Kidney glomerular epithelial cell (primary cell): Measurements from ENCODE around the gene RNF220.
A peak's percentile ranks its signal among the peaks of the same experiment; 100 is the strongest.

ENCODE experiments used
- DNase-seq: peaks from one replicate; lab custom pipeline; 2025; lab: John Stamatoyannopoulos, UW

The RNF220 gene

GRCh38 chr1:44523593-44524591 lies 118.8 kb downstream of the RNF220 start:
- DNase-seq = no peak

GRCh38 chr1:44524655-44525500 lies 119.8 kb downstream of the RNF220 start:
- DNase-seq = no peak

- DNase-seq = no peak
Measured at GRCh38 chr1:44526295-44527073, 121.4 kb downstream of the RNF220 start.

- peak; percentile 22 for DNase-seq
Measured at GRCh38 chr1:44531785-44532566, 126.9 kb downstream of the RNF220 start.

GRCh38 chr1:44532567-44532944 lies 127.5 kb downstream of the RNF220 start:
- no peak for DNase-seq

- no peak for DNase-seq
Measured at GRCh38 chr1:44534771-44535170, 129.7 kb downstream of the RNF220 start.

- no peak for DNase-seq
Measured at GRCh38 chr1:44536357-44537209, 131.5 kb downstream of the RNF220 start.

- no peak for DNase-seq
Measured at GRCh38 chr1:44537538-44537937, 132.5 kb downstream of the RNF220 start.

- no peak for DNase-seq
Measured at GRCh38 chr1:44537956-44538355, 132.9 kb downstream of the RNF220 start.

GRCh38 chr1:44539991-44540730 lies 135.1 kb downstream of the RNF220 start:
- no peak for DNase-seq

GRCh38 chr1:44542420-44543063 lies 137.5 kb downstream of the RNF220 start:
- DNase-seq = no peak

GRCh38 chr1:44543064-44543744 lies 138.1 kb downstream of the RNF220 start:
- DNase-seq = no peak

- no peak for DNase-seq
Measured at GRCh38 chr1:44543786-44544185, 138.7 kb downstream of the RNF220 start.

- no peak for DNase-seq
Measured at GRCh38 chr1:44544960-44545359, 139.9 kb downstream of the RNF220 start.

- no peak for DNase-seq
Measured at GRCh38 chr1:44545961-44546360, 140.9 kb downstream of the RNF220 start.

GRCh38 chr1:44546403-44547053 lies 141.5 kb downstream of the RNF220 start:
- DNase-seq = no peak

GRCh38 chr1:44547361-44547760 lies 142.3 kb downstream of the RNF220 start:
- no peak for DNase-seq

- DNase-seq = no peak
Measured at GRCh38 chr1:44547837-44548236, 142.8 kb downstream of the RNF220 start.
